Hematopoietic multipotent progenitor cell treated with erythropoietin and hydrocortisone succinate and interleukin-3 and kit ligand, for 17 days (in vitro differentiated cells): ENCODE measurements around the gene OTOGL.
"Not testable (repeated sequence)": the region's sequence is repeated elsewhere in the genome, so short reads cannot be mapped to it uniquely, and the experiment has no call there.

ENCODE experiments used
- DNase-seq: peaks from one replicate; pipeline ENCODE4 v3.0.0-alpha.2; 2015; ENCODE audit warnings: low spot score

The OTOGL gene

GRCh38 chr12:80135624-80136023 is 36.3 kb downstream of the OTOGL start:
- DNase-seq: no peak

GRCh38 chr12:80140005-80140404 is 40.7 kb downstream of the OTOGL start:
- DNase-seq: no peak

- no peak for DNase-seq
Measured at GRCh38 chr12:80142640-80143039, 43.3 kb downstream of the OTOGL start.

- DNase-seq: no peak
Measured at GRCh38 chr12:80143537-80143936, 44.2 kb downstream of the OTOGL start.

- DNase-seq: not testable (repeated sequence)
Measured at GRCh38 chr12:80149547-80150313, 50.4 kb downstream of the OTOGL start.

GRCh38 chr12:80151131-80151530 is 51.8 kb downstream of the OTOGL start:
- DNase-seq: no peak

GRCh38 chr12:80154261-80154660 is 54.9 kb downstream of the OTOGL start:
- no peak for DNase-seq

GRCh38 chr12:80156306-80156705 is 57.0 kb downstream of the OTOGL start:
- DNase-seq: no peak

GRCh38 chr12:80157645-80158044 is 58.3 kb downstream of the OTOGL start:
- DNase-seq: no peak

- DNase-seq: no peak
Measured at GRCh38 chr12:80161612-80162011, 62.3 kb downstream of the OTOGL start.

- no peak for DNase-seq
Measured at GRCh38 chr12:80162177-80162576, 62.8 kb downstream of the OTOGL start.

GRCh38 chr12:80165746-80166145 is 66.4 kb downstream of the OTOGL start:
- DNase-seq: no peak

- DNase-seq: no peak
Measured at GRCh38 chr12:80166751-80167150, 67.4 kb downstream of the OTOGL start.

- no peak for DNase-seq
Measured at GRCh38 chr12:80168936-80169335, 69.6 kb downstream of the OTOGL start.

GRCh38 chr12:80170915-80171314 is 71.6 kb downstream of the OTOGL start:
- DNase-seq: no peak

GRCh38 chr12:80173083-80173864 is 73.9 kb downstream of the OTOGL start:
- DNase-seq: no peak

- DNase-seq: no peak
Measured at GRCh38 chr12:80175307-80175930, 76.1 kb downstream of the OTOGL start.

- DNase-seq: no peak
Measured at GRCh38 chr12:80176706-80177105, 77.4 kb downstream of the OTOGL start.

GRCh38 chr12:80178846-80179245 is 79.5 kb downstream of the OTOGL start:
- DNase-seq: no peak

- DNase-seq: no peak
Measured at GRCh38 chr12:80183939-80184338, 84.6 kb downstream of the OTOGL start.

GRCh38 chr12:80184926-80185325 is 85.6 kb downstream of the OTOGL start:
- no peak for DNase-seq

GRCh38 chr12:80186727-80187217 is 87.4 kb downstream of the OTOGL start:
- DNase-seq: peak; percentile 12

GRCh38 chr12:80187660-80188090 is 88.3 kb downstream of the OTOGL start:
- no peak for DNase-seq
